Smooth muscle cell (in vitro differentiated cells): ENCODE measurements around the gene TRIM2. TPM values are rescaled to one million over a fixed set of nuclear protein-coding genes. Genes with fewer than 3 reads are reported as not detected.

Source experiments
- DNase-seq: peaks from one replicate; lab custom pipeline; 2025; ENCODE audit not compliant: unreplicated experiment; lab: John Stamatoyannopoulos, UW
- H2AFZ ChIP-seq: fragments of 200-600 bp; sonication (generic); 2 replicates; pipeline ENCODE4 v1.6.0; 2016; ENCODE audit warnings: antibody characterized with exemption, low read depth, mild to moderate bottlenecking
- H3F3A ChIP-seq: fragments of 200-600 bp; sonication (generic); 2 replicates; pipeline ENCODE4 v1.6.0; 2017; ENCODE audit warnings: antibody characterized with exemption, low read depth
- H3K27ac ChIP-seq: fragments of 200-600 bp; sonication (generic); 2 replicates; pipeline ENCODE4 v1.5.1; 2016; ENCODE audit warnings: low read depth, mild to moderate bottlenecking
- H3K27me3 ChIP-seq: fragments of 200-600 bp; sonication (generic); 2 replicates; pipeline ENCODE4 v1.6.1; 2016; ENCODE audit warnings: low read depth, mild to moderate bottlenecking
- H3K36me3 ChIP-seq: fragments of 200-600 bp; sonication (generic); 2 replicates; pipeline ENCODE4 v1.5.1; 2016; ENCODE audit warnings: low read depth
- H3K4me1 ChIP-seq: fragments of 200-600 bp; sonication (generic); 2 replicates; pipeline ENCODE4 v1.5.1; 2016; ENCODE audit warnings: low read depth
- H3K4me2 ChIP-seq: fragments of 200-600 bp; sonication (generic); 2 replicates; pipeline ENCODE4 v1.6.0; 2016; ENCODE audit warnings: mild to moderate bottlenecking
- H3K4me3 ChIP-seq: fragments of 200-600 bp; sonication (generic); 2 replicates; pipeline ENCODE4 v1.5.1; 2016; ENCODE audit warnings: mild to moderate bottlenecking
- H3K79me2 ChIP-seq: fragments of 200-600 bp; sonication (generic); 2 replicates; pipeline ENCODE4 v1.6.0; 2016; ENCODE audit warnings: low read depth, mild to moderate bottlenecking
- H3K9ac ChIP-seq: fragments of 200-600 bp; sonication (generic); 2 replicates; pipeline ENCODE4 v1.6.0; 2016; ENCODE audit warnings: low read depth
- H3K9me3 ChIP-seq: fragments of 200-600 bp; sonication (generic); replicated peaks from 2 replicates; pipeline ENCODE4 v1.5.1; 2016; ENCODE audit warnings: low read depth
- H4K20me1 ChIP-seq: fragments of 200-600 bp; sonication (generic); 2 replicates; pipeline ENCODE4 v1.6.0; 2016; ENCODE audit warnings: low read depth
- WGBS: methylation state at CpG from one replicate; pipeline ENCODE4 v1.1.7; 2016; ENCODE audit warnings: low lambda C conversion rate; 5-methylcytosine and 5-hydroxymethylcytosine counted together
- polyA plus RNA-seq: library from polyadenylated mRNA; unstranded; fragments of >200 nt; fragmentation: Nextera tagmentation; extraction: Ambion mirVana; gene quantifications from 2 replicates; pipeline ENCODE4 v1.2.1, GENCODE V29; 2016
- total RNA-seq: library from RNA; depleted of rRNA; stranded (reverse); fragments of >200 nt; gene quantifications from 2 replicates; pipeline ENCODE4 v1.2.3, GENCODE V29; 2014
- TF ChIP-seq, protein P1 (sequence below): fragments of 200-600 bp; sonication (generic); IDR thresholded peaks from 2 replicates; pipeline ENCODE4 v1.5.1; 2017; ENCODE audit warnings: borderline replicate concordance, mild to moderate bottlenecking, antibody characterized with exemption; ENCODE audit not compliant: insufficient read depth, poor library complexity, severe bottlenecking

The TRIM2 gene
- total and polyA plus RNA-seq, 2 experiments from 2014 or later, result 9.1 to 33.4 TPM

DNA sequence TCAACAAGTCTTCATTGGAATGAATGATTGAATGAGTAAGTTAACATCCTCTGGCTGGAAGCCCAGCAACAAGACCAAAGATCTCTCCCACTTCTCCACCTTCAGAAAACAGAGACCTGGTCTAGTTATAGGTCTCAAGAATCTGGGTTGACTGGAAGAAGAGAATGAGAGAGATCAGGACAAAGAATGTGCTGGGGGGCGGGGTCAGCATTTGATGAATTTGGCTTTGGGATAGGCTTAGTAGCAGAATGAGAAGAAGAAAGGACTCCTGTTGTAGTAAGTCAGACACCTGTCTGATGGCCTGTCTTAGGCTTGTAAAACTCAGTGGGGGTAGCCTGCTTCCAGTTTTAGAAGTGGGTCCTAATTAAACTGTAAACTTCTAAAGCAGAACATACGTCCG is 51.0 kb downstream of the TRIM2 start:
- peaks cover 6% of the 10 kb centered on the region for H3F3A ChIP-seq
- H3K27ac ChIP-seq, result no peak overlapping the region
- no peak overlapping the region for H3K4me3 ChIP-seq
- no peak overlapping the region for H2AFZ ChIP-seq
- H4K20me1 ChIP-seq, result peaks cover 34% of the 10 kb centered on the region
- H3K27me3 ChIP-seq, result no peaks in the 10 kb centered on the region
- peaks cover 22% of the 10 kb centered on the region for H3K79me2 ChIP-seq
- TF ChIP-seq, protein P1, sequence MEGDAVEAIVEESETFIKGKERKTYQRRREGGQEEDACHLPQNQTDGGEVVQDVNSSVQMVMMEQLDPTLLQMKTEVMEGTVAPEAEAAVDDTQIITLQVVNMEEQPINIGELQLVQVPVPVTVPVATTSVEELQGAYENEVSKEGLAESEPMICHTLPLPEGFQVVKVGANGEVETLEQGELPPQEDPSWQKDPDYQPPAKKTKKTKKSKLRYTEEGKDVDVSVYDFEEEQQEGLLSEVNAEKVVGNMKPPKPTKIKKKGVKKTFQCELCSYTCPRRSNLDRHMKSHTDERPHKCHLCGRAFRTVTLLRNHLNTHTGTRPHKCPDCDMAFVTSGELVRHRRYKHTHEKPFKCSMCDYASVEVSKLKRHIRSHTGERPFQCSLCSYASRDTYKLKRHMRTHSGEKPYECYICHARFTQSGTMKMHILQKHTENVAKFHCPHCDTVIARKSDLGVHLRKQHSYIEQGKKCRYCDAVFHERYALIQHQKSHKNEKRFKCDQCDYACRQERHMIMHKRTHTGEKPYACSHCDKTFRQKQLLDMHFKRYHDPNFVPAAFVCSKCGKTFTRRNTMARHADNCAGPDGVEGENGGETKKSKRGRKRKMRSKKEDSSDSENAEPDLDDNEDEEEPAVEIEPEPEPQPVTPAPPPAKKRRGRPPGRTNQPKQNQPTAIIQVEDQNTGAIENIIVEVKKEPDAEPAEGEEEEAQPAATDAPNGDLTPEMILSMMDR, result no peak
- H3K4me2 ChIP-seq, result no peak overlapping the region
- H3K36me3 ChIP-seq, result no peaks in the 10 kb centered on the region
- peaks cover 7% of the 10 kb centered on the region for H3K4me1 ChIP-seq
- 86% methylated on average over 3 of the region's 3 CpGs for WGBS
- no peak overlapping the region for H3K9ac ChIP-seq
- no peak for DNase-seq
- no peaks in the 10 kb centered on the region for H3K9me3 ChIP-seq

DNA sequence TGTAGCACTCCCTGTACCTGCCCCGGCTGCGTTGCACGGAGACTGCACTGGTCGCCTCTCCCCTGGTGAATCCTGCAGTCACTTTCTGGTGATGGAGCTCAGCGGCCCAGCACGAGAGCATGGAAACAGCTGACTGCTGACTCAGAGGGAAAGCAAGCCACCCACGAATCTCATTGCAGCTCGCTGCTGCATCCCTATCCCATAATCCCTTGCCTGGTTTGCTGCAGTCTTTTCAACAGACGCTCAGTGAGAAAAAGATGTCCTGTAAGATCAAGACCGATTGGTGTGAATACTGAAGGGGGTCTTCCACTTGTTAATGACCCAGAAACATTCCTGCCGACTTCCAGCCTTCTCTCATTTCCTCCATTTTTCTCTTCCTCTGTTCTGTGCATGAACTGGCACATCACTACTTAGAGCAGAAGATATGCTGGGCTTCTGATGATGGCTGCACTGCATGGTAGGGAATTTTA is 52.9 kb downstream of the TRIM2 start:
- H3K79me2 ChIP-seq, result peaks cover 23% of the 10 kb centered on the region
- peak overlapping the region; percentile 32 for H3K4me3 ChIP-seq
- H2AFZ ChIP-seq, result peak overlapping the region; percentile 76

DNA sequence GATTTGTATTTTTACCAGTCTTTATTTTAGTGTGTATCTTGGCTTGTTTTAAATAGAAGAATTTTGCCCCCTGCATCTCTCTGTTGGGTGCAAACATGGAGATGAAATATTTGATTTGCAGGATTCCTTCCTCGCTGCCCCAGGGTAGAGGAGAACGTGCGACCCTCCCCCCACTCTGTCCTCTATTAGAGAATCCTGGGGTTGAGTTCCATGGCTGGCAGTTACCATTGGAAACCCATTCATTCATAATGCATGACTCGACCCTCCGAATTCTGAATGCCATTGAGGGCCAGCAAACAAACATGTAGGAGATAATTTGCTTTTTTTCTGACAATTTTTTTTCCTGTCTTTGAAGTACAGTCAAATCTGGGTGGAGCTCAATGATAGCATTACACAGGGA is 53.7 kb downstream of the TRIM2 start:
- TF ChIP-seq, protein P1, result no peak
- Histone ChIP-seq H3K9ac (no peak overlapping the region), H3K4me3 (no peak overlapping the region), H3K27ac (no peak overlapping the region), H3K79me2 (peaks cover 21% of the 10 kb centered on the region), H2AFZ (no peak overlapping the region), H4K20me1 (peaks cover 38% of the 10 kb centered on the region), H3F3A (peaks cover 6% of the 10 kb centered on the region), H3K4me1 (peaks cover 7% of the 10 kb centered on the region), H3K9me3 (no peaks in the 10 kb centered on the region), H3K36me3 (no peaks in the 10 kb centered on the region), H3K27me3 (no peaks in the 10 kb centered on the region), H3K4me2 (peak overlapping the region; percentile 83)
- no peak for DNase-seq
- 41% methylated on average over 5 of the region's 5 CpGs for WGBS

More for the DNA sequence above, 52.9 kb downstream of the TRIM2 start:
- no peaks in the 10 kb centered on the region for H3K36me3 ChIP-seq
- DNase-seq, result peak; percentile 22
- H4K20me1 ChIP-seq, result peaks cover 39% of the 10 kb centered on the region
- peak overlapping the region; percentile 18 for H3K27ac ChIP-seq
- no peak overlapping the region for H3K9ac ChIP-seq
- 0% methylated on average over 11 of the region's 11 CpGs for WGBS
- no peaks in the 10 kb centered on the region for H3K27me3 ChIP-seq
- H3F3A ChIP-seq, result peaks cover 6% of the 10 kb centered on the region
- peak overlapping the region; percentile 83 for H3K4me2 ChIP-seq
- TF ChIP-seq, protein P1, result no peak
- H3K4me1 ChIP-seq, result peaks cover 7% of the 10 kb centered on the region
- H3K9me3 ChIP-seq, result no peaks in the 10 kb centered on the region

DNA sequence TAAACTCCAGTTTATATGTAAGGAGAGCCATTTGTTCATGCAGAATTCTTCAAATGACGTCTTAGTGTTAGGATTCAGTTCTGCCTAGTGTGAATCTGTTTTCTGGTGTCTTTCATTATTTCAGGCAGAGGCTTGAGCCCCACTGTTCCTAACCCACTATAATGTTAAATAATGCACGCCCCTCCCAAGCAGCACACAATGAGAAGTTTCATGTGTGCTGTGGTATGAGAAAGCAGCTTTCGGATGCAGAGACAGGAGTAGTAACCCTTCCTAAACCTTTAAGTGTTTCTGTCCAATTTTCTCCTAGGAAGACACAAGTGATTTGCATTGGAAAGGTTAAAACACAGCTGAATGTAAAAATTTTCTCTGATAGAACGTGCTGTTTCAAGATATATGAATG is 54.5 kb downstream of the TRIM2 start:
- 55% methylated on average over 4 of the region's 4 CpGs for WGBS
- no peak overlapping the region for H3K27ac ChIP-seq

More for the DNA sequence above, 54.5 kb downstream of the TRIM2 start:
- Histone ChIP-seq H3F3A (peaks cover 6% of the 10 kb centered on the region), H3K9ac (no peak overlapping the region), H3K4me3 (no peak overlapping the region), H3K36me3 (no peaks in the 10 kb centered on the region), H4K20me1 (peaks cover 36% of the 10 kb centered on the region), H3K79me2 (peaks cover 17% of the 10 kb centered on the region), H3K27me3 (no peaks in the 10 kb centered on the region), H3K4me2 (no peak overlapping the region), H3K4me1 (peaks cover 7% of the 10 kb centered on the region), H3K9me3 (no peaks in the 10 kb centered on the region), H2AFZ (no peak overlapping the region)
- DNase-seq, result no peak
- TF ChIP-seq, protein P1, result no peak
